ENCODE data around the gene TCF25.

The TCF25 gene

DNA sequence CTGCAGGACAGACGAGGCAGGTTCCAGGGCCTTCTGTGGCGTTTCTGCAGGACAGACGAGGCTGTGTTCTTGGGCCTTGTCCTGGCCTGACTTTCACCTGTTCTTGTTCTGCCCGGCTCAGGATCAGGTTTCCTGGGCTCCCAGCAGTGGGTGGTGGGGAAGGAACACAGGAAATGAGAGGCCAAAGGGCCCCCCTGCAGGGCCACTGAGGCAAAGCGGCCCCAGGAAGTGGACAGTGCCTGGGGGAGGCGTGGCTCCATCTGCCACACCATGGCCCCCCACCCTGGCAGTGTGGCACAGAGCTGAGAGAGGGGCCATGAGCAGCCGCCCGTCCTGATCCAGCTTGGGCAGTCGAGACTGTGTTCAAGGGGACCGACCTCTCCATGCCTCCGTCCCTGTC lies 24.4 kb upstream of the TCF25 start:
- H3K4me3 ChIP-seq: no peak overlapping the region
- H3K27ac ChIP-seq: no peak overlapping the region
- TF ChIP-seq, protein P1, sequence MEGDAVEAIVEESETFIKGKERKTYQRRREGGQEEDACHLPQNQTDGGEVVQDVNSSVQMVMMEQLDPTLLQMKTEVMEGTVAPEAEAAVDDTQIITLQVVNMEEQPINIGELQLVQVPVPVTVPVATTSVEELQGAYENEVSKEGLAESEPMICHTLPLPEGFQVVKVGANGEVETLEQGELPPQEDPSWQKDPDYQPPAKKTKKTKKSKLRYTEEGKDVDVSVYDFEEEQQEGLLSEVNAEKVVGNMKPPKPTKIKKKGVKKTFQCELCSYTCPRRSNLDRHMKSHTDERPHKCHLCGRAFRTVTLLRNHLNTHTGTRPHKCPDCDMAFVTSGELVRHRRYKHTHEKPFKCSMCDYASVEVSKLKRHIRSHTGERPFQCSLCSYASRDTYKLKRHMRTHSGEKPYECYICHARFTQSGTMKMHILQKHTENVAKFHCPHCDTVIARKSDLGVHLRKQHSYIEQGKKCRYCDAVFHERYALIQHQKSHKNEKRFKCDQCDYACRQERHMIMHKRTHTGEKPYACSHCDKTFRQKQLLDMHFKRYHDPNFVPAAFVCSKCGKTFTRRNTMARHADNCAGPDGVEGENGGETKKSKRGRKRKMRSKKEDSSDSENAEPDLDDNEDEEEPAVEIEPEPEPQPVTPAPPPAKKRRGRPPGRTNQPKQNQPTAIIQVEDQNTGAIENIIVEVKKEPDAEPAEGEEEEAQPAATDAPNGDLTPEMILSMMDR (IDR thresholded peaks at IDR 0.05): no peak
- DNase-seq (ENCODE audit: low spot score): no peak

GRCh38 chr16:89853306-89853993 lies 19.9 kb upstream of the TCF25 start:
- no peak overlapping the region for H3K27ac ChIP-seq
- H3K4me3 ChIP-seq: no peak overlapping the region
- TF ChIP-seq, protein P1 (IDR thresholded peaks at IDR 0.05): no peak
- DNase-seq (ENCODE audit: low spot score): no peak

DNA sequence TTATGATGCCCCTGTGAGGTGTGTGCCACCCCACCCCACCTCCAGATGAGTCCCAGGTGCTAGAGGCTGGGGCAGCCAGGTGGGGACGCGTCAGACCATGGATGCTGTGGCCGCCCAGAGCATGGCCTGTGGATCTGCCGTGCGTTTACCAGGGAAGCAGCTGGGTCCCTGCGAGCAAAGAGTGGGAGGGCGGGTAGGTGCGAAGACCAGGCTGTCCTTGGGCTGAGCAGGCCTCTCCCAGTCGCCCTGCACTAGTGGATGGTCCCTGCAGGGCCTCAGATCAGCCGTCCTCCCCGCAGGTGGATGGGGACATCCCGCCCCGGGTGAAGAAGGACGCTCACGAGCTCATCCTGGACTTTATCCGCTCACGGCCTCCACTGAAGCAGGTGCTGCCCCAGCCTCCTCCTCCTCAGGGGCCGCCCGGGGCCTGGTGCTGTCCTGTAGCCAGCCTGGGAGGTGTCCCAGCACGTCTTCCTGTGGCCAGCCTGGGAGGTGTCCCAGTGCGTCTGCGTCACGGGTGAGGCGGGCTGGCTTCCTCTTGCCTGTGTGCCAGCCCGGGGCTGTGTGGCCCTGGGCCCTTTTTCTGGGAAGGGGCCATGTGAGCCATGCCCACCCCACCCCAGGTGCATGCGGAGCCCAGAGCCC lies 18.0 kb upstream of the TCF25 start:
- no peak overlapping the region for H3K27ac ChIP-seq
- no peak for DNase-seq (ENCODE audit: low spot score)
- TF ChIP-seq, protein P1 (IDR thresholded peaks at IDR 0.05): no peak

GRCh38 chr16:89855986-89856385 lies 17.4 kb upstream of the TCF25 start:
- Histone ChIP-seq H3K4me3 (no peak overlapping the region), H3K27ac (no peak overlapping the region)
- DNase-seq (ENCODE audit: low spot score): no peak
- TF ChIP-seq, protein P1 (IDR thresholded peaks at IDR 0.05): no peak

More for the DNA sequence above, 18.0 kb upstream of the TCF25 start:
- no peak overlapping the region for H3K4me3 ChIP-seq

DNA sequence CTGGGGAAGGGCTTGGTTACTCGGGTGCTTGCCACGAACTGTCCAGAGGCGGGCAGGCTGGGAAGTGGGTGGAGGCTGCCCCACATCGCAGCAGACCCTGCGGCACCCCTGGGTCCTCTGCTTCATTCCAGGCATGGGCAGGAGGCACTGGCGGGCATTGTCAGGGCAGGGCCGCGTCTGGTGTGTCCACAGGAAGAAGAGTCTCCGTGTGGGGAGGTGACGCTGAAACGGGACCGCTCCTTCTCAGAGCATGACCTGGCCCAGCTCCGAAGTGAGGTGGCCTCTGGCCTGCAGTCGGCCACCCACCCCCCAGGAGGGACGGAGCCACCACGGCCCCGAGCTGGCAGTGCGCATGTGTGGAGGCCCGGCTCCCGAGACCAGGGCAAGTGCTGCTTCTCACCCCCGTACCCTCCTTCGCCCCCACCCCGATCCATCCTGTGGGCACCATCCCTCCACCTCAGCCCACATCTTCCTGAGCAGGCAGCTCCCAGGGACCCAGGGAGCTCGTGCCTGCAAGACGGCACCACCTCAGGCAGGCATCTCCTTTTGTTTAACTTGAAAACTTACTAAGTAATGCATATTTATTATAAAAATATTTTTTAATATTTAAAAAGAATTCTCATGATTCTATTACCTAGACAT lies 14.3 kb upstream of the TCF25 start:
- H3K4me3 ChIP-seq: no peak overlapping the region
- TF ChIP-seq, protein P1 (IDR thresholded peaks at IDR 0.05): no peak
- no peak for DNase-seq (ENCODE audit: low spot score)

DNA sequence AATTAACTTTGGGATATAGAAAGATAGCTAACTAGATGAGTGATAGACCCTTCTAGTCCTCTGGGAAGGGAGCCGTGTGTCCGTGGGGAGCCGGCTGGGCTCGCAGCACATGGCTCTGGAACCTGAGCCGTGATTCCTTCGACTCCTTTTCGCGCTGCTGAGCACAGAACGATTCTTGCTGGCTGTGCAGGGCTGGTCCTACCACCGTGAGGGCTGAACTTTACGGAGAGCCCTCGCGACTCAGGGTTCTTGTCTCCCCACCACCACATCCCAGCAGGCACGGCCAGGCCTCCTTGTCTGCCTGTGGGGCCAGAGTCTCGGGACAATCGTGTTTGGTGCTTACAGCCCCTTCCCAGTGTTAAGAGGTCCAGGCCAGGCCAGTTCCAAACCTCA lies 13.8 kb upstream of the TCF25 start:
- no peak overlapping the region for H3K27ac ChIP-seq
- TF ChIP-seq, protein P1 (IDR thresholded peaks at IDR 0.05): no peak
- DNase-seq (ENCODE audit: low spot score): no peak
- no peak overlapping the region for H3K4me3 ChIP-seq

More for the DNA sequence above, 14.3 kb upstream of the TCF25 start:
- no peak overlapping the region for H3K27ac ChIP-seq

Measured in coronary artery (tissue), 2 donors.